ENCODE measurements around the gene PSKH1.

PSKH1 gene

GRCh38 chr16:67946966-67947558 lies 54.0 kb downstream of the PSKH1 start:
- in situ Hi-C loops (cut with HindIII; ENCODE audit: low sequenced_read_pairs): no loop called here
- no peak overlapping the region for H3K4me3 ChIP-seq (ENCODE audit: low read depth, low read length)
- no peak for TF ChIP-seq CTCF (IDR thresholded peaks at IDR 0.05; ENCODE audit: low read depth, low read length, missing control alignments)
- no peak for DNase-seq (ENCODE audit: low read depth)

GRCh38 chr16:67948015-67948414 lies 55.0 kb downstream of the PSKH1 start:
- no peak overlapping the region for H3K4me3 ChIP-seq (ENCODE audit: low read depth, low read length)
- no peak for TF ChIP-seq CTCF (IDR thresholded peaks at IDR 0.05; ENCODE audit: low read depth, low read length, missing control alignments)

GRCh38 chr16:67949645-67950044 lies 56.6 kb downstream of the PSKH1 start:
- TF ChIP-seq CTCF (IDR thresholded peaks at IDR 0.05; ENCODE audit: low read depth, low read length, missing control alignments): no peak
- no peak for DNase-seq (ENCODE audit: low read depth)
- in situ Hi-C loops (cut with HindIII; ENCODE audit: low sequenced_read_pairs): no loop called here
- H3K4me3 ChIP-seq (ENCODE audit: low read depth, low read length): no peak overlapping the region

More at GRCh38 chr16:67948015-67948414, 55.0 kb downstream of the PSKH1 start:
- in situ Hi-C loops (cut with HindIII; ENCODE audit: low sequenced_read_pairs): no loop called here
- no peak for DNase-seq (ENCODE audit: low read depth)

DNA sequence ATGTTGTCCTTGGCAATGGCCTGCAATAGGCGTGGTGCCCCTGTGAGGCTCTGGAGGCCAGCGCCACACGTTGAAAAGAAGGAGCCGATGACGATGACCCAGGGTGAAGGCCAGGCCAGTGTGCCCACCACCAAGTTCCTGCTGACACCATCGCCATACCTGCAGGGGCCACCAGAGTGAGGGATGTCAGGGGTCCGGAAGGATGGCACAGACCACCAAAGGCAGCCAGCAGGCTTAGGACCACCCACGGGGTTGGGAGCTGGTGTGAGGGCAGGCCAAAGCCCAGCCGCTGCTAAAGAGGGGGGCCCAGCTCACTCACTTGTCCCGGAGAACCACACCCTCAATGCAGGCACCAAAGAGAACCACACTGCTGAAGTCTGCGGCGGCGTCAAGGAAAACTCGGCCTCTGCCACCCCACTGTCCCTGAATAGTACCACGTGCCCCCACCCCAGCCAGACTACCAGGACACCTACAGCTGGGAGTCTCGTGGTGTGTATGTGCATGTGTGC lies 57.3 kb downstream of the PSKH1 start:
- no peak for TF ChIP-seq CTCF (IDR thresholded peaks at IDR 0.05; ENCODE audit: low read depth, low read length, missing control alignments)
- in situ Hi-C loops (cut with HindIII; ENCODE audit: low sequenced_read_pairs): no loop called here
- no peak overlapping the region for H3K4me3 ChIP-seq (ENCODE audit: low read depth, low read length)
- DNase-seq (ENCODE audit: low read depth): no peak

DNA sequence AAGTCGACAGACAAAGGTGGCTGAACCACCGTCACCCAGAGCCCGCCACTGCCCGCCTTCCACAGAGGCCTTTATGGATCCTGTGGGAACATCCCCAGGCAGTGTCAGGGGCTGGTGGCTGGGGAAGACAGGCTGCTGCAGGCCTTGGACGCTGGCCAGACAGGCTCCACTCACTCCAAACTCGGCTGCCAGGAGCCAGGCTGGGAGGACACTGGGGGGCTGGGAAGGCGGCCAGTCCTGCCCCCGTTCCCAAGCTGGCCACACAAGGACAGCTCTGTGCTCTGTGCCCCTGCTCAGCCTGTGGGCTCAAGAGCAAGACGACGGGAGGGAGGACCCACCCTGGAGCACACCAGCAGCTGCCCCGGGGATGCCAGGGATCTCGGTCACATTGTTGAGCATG lies 58.4 kb downstream of the PSKH1 start:
- in situ Hi-C loops (cut with HindIII; ENCODE audit: low sequenced_read_pairs): no loop called here
- no peak for TF ChIP-seq CTCF (IDR thresholded peaks at IDR 0.05; ENCODE audit: low read depth, low read length, missing control alignments)
- no peak overlapping the region for H3K4me3 ChIP-seq (ENCODE audit: low read depth, low read length)
- DNase-seq (ENCODE audit: low read depth): no peak

- TF ChIP-seq CTCF (IDR thresholded peaks at IDR 0.05; ENCODE audit: low read depth, low read length, missing control alignments): no peak
- DNase-seq (ENCODE audit: low read depth): no peak
- in situ Hi-C loops (cut with HindIII; ENCODE audit: low sequenced_read_pairs): no loop called here
- no peak overlapping the region for H3K4me3 ChIP-seq (ENCODE audit: low read depth, low read length)
These were observed 60.8 kb downstream of the PSKH1 start for GRCh38 chr16:67953641-67954375.

All from astrocyte of the cerebellum (primary cell).